B cell (primary cell): ENCODE data around the gene B4GALNT3.

Experiments used
- EZH2 ChIP-seq: IDR thresholded peaks from 2 replicates; pipeline ENCODE4 v1.6.1; 2012; ENCODE audit warnings: borderline replicate concordance, low read depth, mild to moderate bottlenecking, moderate library complexity, low read length; ENCODE audit not compliant: insufficient read depth, poor library complexity, severe bottlenecking
- TF ChIP-seq, protein P1 (sequence below): fragments of 200-600 bp; IDR thresholded peaks from one replicate; pipeline ENCODE4 v1.8.0; 2022; ENCODE audit warnings: antibody characterized with exemption, mild to moderate bottlenecking

DNA sequence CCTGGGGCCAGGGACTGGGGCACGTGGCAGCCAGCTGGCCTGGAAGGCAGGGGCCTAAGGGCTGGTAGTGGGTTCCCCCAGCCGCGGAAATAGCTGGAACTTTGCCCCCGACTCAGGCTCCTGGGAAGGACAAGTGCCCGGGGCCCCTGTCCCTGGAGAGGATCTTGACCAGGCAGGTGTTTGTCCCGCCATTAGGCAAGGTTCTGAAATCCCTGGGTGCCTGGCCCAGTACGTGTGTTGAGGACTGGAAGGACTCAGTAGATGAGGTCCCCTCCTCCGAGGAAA, 94.2 kb downstream of the B4GALNT3 start:
- TF ChIP-seq, protein P1, sequence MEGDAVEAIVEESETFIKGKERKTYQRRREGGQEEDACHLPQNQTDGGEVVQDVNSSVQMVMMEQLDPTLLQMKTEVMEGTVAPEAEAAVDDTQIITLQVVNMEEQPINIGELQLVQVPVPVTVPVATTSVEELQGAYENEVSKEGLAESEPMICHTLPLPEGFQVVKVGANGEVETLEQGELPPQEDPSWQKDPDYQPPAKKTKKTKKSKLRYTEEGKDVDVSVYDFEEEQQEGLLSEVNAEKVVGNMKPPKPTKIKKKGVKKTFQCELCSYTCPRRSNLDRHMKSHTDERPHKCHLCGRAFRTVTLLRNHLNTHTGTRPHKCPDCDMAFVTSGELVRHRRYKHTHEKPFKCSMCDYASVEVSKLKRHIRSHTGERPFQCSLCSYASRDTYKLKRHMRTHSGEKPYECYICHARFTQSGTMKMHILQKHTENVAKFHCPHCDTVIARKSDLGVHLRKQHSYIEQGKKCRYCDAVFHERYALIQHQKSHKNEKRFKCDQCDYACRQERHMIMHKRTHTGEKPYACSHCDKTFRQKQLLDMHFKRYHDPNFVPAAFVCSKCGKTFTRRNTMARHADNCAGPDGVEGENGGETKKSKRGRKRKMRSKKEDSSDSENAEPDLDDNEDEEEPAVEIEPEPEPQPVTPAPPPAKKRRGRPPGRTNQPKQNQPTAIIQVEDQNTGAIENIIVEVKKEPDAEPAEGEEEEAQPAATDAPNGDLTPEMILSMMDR, result no peak
- no peak for TF ChIP-seq EZH2
